ENCODE data around the gene XPO5. TPM values are rescaled to one million over a fixed set of nuclear protein-coding genes. Genes with fewer than 3 reads are reported as not detected.

Gene XPO5
- total RNA-seq, 1 donor = 66.2 TPM

DNA sequence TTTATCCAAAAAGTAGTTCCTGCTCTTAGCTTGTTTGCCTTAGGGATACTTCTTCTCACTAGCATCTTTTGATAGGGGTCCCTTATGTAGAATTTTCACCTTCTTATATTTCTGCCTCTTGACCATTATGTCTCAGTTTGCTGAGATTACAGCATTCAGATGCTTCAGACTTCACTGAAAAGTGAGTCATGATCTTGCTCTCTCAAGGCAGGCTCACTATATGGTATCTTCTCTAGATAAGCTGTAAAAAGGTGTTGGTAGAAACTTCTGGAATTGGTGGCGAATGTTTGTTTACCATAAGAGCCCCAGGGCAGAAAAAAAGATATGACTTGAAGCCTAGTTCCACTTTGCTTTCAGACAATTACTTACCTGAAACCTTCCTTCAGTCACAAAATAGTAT lies 33.6 kb upstream of the XPO5 start:
- H3K4me1 ChIP-seq (ENCODE audit: insufficient read depth, low read length) = peaks cover 14% of the 10 kb centered on the region
- H3K79me2 ChIP-seq (ENCODE audit: insufficient read depth, low read length) = no peaks in the 10 kb centered on the region
- no peak overlapping the region for H2AFZ ChIP-seq (ENCODE audit: low read length)
- H4K20me1 ChIP-seq (ENCODE audit: insufficient read depth, low read length) = peaks cover 2% of the 10 kb centered on the region
- TF ChIP-seq, protein P1, sequence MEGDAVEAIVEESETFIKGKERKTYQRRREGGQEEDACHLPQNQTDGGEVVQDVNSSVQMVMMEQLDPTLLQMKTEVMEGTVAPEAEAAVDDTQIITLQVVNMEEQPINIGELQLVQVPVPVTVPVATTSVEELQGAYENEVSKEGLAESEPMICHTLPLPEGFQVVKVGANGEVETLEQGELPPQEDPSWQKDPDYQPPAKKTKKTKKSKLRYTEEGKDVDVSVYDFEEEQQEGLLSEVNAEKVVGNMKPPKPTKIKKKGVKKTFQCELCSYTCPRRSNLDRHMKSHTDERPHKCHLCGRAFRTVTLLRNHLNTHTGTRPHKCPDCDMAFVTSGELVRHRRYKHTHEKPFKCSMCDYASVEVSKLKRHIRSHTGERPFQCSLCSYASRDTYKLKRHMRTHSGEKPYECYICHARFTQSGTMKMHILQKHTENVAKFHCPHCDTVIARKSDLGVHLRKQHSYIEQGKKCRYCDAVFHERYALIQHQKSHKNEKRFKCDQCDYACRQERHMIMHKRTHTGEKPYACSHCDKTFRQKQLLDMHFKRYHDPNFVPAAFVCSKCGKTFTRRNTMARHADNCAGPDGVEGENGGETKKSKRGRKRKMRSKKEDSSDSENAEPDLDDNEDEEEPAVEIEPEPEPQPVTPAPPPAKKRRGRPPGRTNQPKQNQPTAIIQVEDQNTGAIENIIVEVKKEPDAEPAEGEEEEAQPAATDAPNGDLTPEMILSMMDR (IDR thresholded peaks at IDR 0.05; ENCODE audit: extremely low read depth, low read depth, low read length) = no peak
- no peaks in the 10 kb centered on the region for H3K9me3 ChIP-seq (ENCODE audit: low read depth, low read length)
- peaks cover 68% of the 10 kb centered on the region for H3K36me3 ChIP-seq (ENCODE audit: insufficient read depth, low read length)
- no peaks in the 10 kb centered on the region for H3K27me3 ChIP-seq (ENCODE audit: insufficient read depth, low read length)
- H3K4me3 ChIP-seq (ENCODE audit: insufficient read depth, low read length) = no peak overlapping the region
- no peak for DNase-seq (ENCODE audit: insufficient read length, low spot score, missing footprints)
- no peak overlapping the region for H3K4me2 ChIP-seq (ENCODE audit: insufficient read depth, low read length)
- H3K27ac ChIP-seq (ENCODE audit: low read depth, low read length) = peak overlapping the region; percentile 35

DNA sequence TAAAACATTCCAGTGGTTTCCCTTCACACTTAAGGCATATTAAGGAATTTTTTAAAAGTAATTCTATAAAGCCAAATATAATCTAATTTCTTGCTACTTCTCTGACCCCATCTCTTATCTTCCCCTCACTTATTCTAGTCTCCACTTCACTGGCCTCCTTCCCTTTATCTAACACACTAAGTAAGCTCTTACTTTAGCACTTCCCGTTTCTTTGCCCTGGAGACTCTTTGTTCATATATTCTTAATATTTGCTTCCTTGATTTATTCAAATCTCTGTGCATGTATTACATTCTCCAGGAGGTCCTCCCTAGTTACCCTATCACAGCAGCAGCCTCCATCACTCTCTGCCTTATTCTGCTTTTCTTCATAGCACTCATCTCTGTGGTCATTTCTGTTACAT lies 33.0 kb upstream of the XPO5 start:
- Histone ChIP-seq H3K27ac (ENCODE audit: low read depth, low read length) (no peak overlapping the region), H4K20me1 (ENCODE audit: insufficient read depth, low read length) (peaks cover 2% of the 10 kb centered on the region), H3K4me2 (ENCODE audit: insufficient read depth, low read length) (no peak overlapping the region), H2AFZ (ENCODE audit: low read length) (no peak overlapping the region), H3K36me3 (ENCODE audit: insufficient read depth, low read length) (peaks cover 64% of the 10 kb centered on the region), H3K9me3 (ENCODE audit: low read depth, low read length) (no peaks in the 10 kb centered on the region), H3K4me1 (ENCODE audit: insufficient read depth, low read length) (peaks cover 16% of the 10 kb centered on the region), H3K27me3 (ENCODE audit: insufficient read depth, low read length) (no peaks in the 10 kb centered on the region), H3K79me2 (ENCODE audit: insufficient read depth, low read length) (no peaks in the 10 kb centered on the region), H3K4me3 (ENCODE audit: insufficient read depth, low read length) (no peak overlapping the region)
- TF ChIP-seq, protein P1 (IDR thresholded peaks at IDR 0.05; ENCODE audit: extremely low read depth, low read depth, low read length) = no peak
- no peak for DNase-seq (ENCODE audit: insufficient read length, low spot score, missing footprints)

DNA sequence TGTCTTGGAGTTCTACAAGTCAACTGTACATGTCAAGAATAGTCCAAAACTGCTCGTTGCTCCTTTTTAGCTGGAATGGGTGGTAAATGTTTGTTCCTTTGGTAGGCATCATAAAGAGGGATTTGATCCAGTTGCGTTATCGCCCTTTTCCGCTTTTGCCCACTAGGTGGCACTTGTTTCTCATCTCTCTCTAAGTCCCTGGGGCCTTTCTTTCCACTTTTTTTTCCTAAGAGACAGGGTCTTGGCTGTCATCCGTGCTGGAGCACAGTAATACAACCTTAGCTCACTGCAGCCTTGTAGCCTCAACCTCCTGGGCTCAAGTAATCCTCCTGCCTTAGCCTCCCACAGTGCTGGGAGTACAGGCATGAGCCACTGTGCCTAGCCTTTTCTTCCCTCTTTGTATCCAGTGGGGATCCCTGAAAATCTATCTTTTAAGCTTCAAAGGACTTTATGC lies 32.5 kb upstream of the XPO5 start:
- H3K9me3 ChIP-seq (ENCODE audit: low read depth, low read length) = no peaks in the 10 kb centered on the region
- no peak overlapping the region for H3K4me2 ChIP-seq (ENCODE audit: insufficient read depth, low read length)
- peaks cover 64% of the 10 kb centered on the region for H3K36me3 ChIP-seq (ENCODE audit: insufficient read depth, low read length)
- peaks cover 2% of the 10 kb centered on the region for H4K20me1 ChIP-seq (ENCODE audit: insufficient read depth, low read length)
- no peak overlapping the region for H2AFZ ChIP-seq (ENCODE audit: low read length)
- H3K27me3 ChIP-seq (ENCODE audit: insufficient read depth, low read length) = no peaks in the 10 kb centered on the region
- no peaks in the 10 kb centered on the region for H3K79me2 ChIP-seq (ENCODE audit: insufficient read depth, low read length)
- no peak overlapping the region for H3K4me3 ChIP-seq (ENCODE audit: insufficient read depth, low read length)
- H3K27ac ChIP-seq (ENCODE audit: low read depth, low read length) = peak overlapping the region; percentile 15
- H3K4me1 ChIP-seq (ENCODE audit: insufficient read depth, low read length) = peaks cover 16% of the 10 kb centered on the region
- TF ChIP-seq, protein P1 (IDR thresholded peaks at IDR 0.05; ENCODE audit: extremely low read depth, low read depth, low read length) = peak; percentile 87
- no peak for DNase-seq (ENCODE audit: insufficient read length, low spot score, missing footprints)

DNA sequence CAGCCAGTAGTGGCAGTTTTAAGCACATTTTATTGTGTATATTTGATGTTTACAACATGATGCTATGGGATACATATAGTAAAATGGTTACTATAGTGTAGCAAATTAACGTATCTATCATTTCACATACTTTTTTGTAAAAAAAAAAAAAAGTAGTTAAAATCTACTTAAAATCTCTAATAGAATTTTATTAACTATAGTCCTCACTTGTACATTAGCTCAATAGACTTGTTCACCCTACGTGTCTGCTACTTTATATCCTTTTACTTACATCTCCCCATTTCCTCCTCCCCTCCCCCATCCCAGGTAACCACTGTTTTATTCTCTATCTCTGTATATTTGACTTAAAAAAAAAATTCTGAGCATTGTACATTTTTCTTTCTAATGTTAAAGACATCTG lies 30.2 kb upstream of the XPO5 start:
- H3K27ac ChIP-seq (ENCODE audit: low read depth, low read length) = no peak overlapping the region
- H3K4me2 ChIP-seq (ENCODE audit: insufficient read depth, low read length) = no peak overlapping the region
- H3K27me3 ChIP-seq (ENCODE audit: insufficient read depth, low read length) = no peaks in the 10 kb centered on the region
- TF ChIP-seq, protein P1 (IDR thresholded peaks at IDR 0.05; ENCODE audit: extremely low read depth, low read depth, low read length) = no peak
- peaks cover 2% of the 10 kb centered on the region for H4K20me1 ChIP-seq (ENCODE audit: insufficient read depth, low read length)
- no peak overlapping the region for H3K4me3 ChIP-seq (ENCODE audit: insufficient read depth, low read length)
- H3K9me3 ChIP-seq (ENCODE audit: low read depth, low read length) = no peaks in the 10 kb centered on the region
- peaks cover 16% of the 10 kb centered on the region for H3K4me1 ChIP-seq (ENCODE audit: insufficient read depth, low read length)
- no peak for DNase-seq (ENCODE audit: insufficient read length, low spot score, missing footprints)
- peaks cover 61% of the 10 kb centered on the region for H3K36me3 ChIP-seq (ENCODE audit: insufficient read depth, low read length)
- H2AFZ ChIP-seq (ENCODE audit: low read length) = no peak overlapping the region
- H3K79me2 ChIP-seq (ENCODE audit: insufficient read depth, low read length) = no peaks in the 10 kb centered on the region

All from osteoblast (primary cell).